HUES48 (cell line): Measurements from ENCODE around the gene CARD6.
"Not testable (repeated sequence)": the region's sequence is repeated elsewhere in the genome, so short reads cannot be mapped to it uniquely, and the experiment has no call there.

Experiments
- H3K27ac ChIP-seq: one replicate; pipeline ENCODE4 v1.7.0; 2013; ENCODE audit warnings: low read depth, low read length, inconsistent platforms
- H3K27me3 ChIP-seq: 2 replicates; pipeline ENCODE4 v1.6.1; 2013; ENCODE audit warnings: mild to moderate bottlenecking, low read length; ENCODE audit not compliant: control insufficient read depth, insufficient read depth
- H3K36me3 ChIP-seq: 2 replicates; pipeline ENCODE4 v1.6.1; 2013; ENCODE audit warnings: low read length; ENCODE audit not compliant: control insufficient read depth, insufficient read depth
- H3K4me1 ChIP-seq: 2 replicates; pipeline ENCODE4 v1.6.1; 2013; ENCODE audit warnings: mild to moderate bottlenecking, low read length; ENCODE audit not compliant: control insufficient read depth, insufficient read depth
- H3K4me3 ChIP-seq: 2 replicates; pipeline ENCODE4 v1.5.1; 2013; ENCODE audit warnings: mild to moderate bottlenecking, low read depth, low read length
- H3K9ac ChIP-seq: 2 replicates; pipeline ENCODE4 v1.6.1; 2013; ENCODE audit warnings: mild to moderate bottlenecking, low read depth, low read length, moderate library complexity
- H3K9me3 ChIP-seq: 2 replicates; pipeline ENCODE4 v1.6.1; 2013; ENCODE audit warnings: low read length; ENCODE audit not compliant: control insufficient read depth, insufficient read depth

CARD6 gene

GRCh38 chr5:40879163-40879942 lies 38.2 kb downstream of the CARD6 start:
- H3K4me3 ChIP-seq = no peak overlapping the region

GRCh38 chr5:40882291-40882690 lies 41.1 kb downstream of the CARD6 start:
- H3K9me3 ChIP-seq = peaks cover 24% of the 10 kb centered on the region
- no peak overlapping the region for H3K27ac ChIP-seq
- no peaks in the 10 kb centered on the region for H3K27me3 ChIP-seq
- H3K4me3 ChIP-seq = no peak overlapping the region
- no peaks in the 10 kb centered on the region for H3K36me3 ChIP-seq
- no peak overlapping the region for H3K9ac ChIP-seq
- no peaks in the 10 kb centered on the region for H3K4me1 ChIP-seq

More at GRCh38 chr5:40879163-40879942, 38.2 kb downstream of the CARD6 start:
- Histone ChIP-seq H3K36me3 (no peaks in the 10 kb centered on the region), H3K27ac (no peak overlapping the region), H3K9ac (no peak overlapping the region), H3K9me3 (peaks cover 24% of the 10 kb centered on the region), H3K4me1 (no peaks in the 10 kb centered on the region), H3K27me3 (no peaks in the 10 kb centered on the region)

DNA sequence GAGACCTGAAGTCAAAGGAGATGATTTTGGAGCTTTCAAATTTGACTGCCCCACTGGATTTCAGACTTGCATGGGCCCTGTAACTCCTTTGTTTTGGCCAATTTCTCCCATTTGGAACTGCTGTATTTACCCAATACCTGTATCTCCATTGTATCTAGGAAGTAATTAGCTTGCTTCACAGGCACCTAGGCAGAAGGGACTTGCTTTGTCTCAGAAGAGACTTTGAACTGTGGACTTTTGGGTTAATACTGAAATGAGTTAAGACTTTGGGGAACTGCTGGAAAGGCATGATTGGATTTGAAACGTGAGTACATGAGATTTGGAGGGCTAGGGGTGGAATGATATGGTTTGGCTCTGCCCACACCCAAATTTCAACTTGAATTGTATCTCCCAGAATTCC lies 41.9 kb downstream of the CARD6 start:
- not testable (repeated sequence) for H3K9ac ChIP-seq, H3K4me1 ChIP-seq, H3K36me3 ChIP-seq, H3K27me3 ChIP-seq, H3K27ac ChIP-seq, H3K4me3 ChIP-seq
- peaks cover 19% of the 10 kb centered on the region for H3K9me3 ChIP-seq

GRCh38 chr5:40895440-40896425 lies 54.6 kb downstream of the CARD6 start:
- not testable (repeated sequence) for H3K9me3 ChIP-seq, H3K36me3 ChIP-seq, H3K27ac ChIP-seq, H3K9ac ChIP-seq, H3K27me3 ChIP-seq
- Histone ChIP-seq H3K4me3 (peak overlapping the region; percentile 39; the same call in 1 of the 2 replicates), H3K4me1 (peaks cover 11% of the 10 kb centered on the region; the same call in 1 of the 2 replicates)

DNA sequence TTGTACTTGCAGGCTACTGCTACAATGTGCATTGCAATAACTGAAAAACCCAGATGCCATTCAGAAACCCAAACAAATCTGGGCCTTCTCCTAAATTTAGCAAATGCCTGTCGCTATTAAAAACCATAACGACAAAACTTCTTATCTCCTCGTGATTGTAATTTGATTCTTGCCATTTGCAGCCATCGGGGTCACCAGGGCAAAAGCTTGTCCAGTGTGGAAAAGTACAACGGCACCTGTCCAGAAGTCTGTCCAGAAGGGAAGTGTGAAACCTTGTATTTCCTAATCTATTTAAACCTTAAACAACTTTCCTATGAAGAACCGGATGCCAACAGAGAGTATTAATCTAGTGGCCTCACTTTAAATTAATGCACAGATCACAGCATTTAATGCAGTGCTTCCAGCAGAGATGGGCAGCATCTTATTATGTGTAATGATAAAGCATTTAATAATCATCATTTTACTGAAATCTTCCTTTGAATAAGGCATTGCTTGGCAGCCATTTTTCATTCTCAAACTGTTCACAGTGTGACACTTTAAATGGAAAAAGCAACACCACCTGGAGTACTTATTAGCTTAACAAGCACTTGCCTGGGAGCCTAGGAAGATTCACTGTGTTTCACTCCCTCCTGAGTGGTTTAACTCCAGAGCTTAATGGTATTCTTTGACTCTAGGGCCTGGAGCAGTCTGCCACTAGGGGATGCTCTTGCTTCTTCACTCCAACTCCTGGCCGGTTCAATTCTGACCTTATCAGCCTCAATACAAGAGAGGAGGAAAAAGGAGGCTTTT lies 63.2 kb downstream of the CARD6 start:
- H3K27me3 ChIP-seq = no peaks in the 10 kb centered on the region
- H3K4me3 ChIP-seq = no peak overlapping the region
- no peak overlapping the region for H3K27ac ChIP-seq
- H3K9ac ChIP-seq = no peak overlapping the region
- H3K9me3 ChIP-seq = no peaks in the 10 kb centered on the region
- peaks cover 14% of the 10 kb centered on the region for H3K4me1 ChIP-seq
- no peaks in the 10 kb centered on the region for H3K36me3 ChIP-seq

DNA sequence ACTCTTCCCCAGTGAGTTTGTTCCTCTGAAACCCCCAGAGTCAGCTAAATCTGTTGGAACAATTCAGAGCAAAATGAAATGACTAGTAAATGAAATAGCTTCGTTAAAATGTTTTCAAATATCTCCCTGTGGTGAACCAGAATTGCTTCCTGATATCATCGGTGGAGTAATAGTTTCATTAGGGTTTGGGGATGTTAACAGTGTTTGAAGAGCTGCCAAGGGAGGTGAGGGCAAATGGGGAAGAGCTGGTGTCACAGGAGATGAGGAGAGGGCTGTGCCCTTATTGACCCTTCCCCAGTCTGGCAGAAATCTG lies 63.8 kb downstream of the CARD6 start:
- no peaks in the 10 kb centered on the region for H3K9me3 ChIP-seq
- H3K36me3 ChIP-seq = no peaks in the 10 kb centered on the region
- peaks cover 16% of the 10 kb centered on the region for H3K4me1 ChIP-seq
- H3K9ac ChIP-seq = no peak overlapping the region
- H3K27ac ChIP-seq = no peak overlapping the region
- no peaks in the 10 kb centered on the region for H3K27me3 ChIP-seq
- H3K4me3 ChIP-seq = no peak overlapping the region

DNA sequence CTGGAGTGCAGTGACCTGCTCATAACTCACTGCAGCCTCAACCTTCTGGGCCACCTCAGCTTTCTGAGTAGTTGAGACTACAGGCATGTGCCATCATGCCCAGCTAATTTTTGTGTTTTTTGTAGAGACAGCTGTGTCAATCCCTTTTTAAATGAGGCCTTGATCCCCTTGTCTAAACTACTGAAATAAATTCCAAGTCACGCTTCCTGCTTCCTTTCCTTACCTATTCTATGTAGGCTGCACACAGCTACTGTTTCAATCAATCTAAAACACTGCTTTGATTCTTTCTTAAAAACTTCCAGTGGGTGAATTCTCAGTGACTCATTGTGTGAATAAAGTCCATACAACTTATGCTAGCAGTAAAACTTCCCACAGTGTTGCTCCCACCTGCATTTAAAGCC lies 65.2 kb downstream of the CARD6 start:
- Histone ChIP-seq H3K9ac (no peak overlapping the region), H3K9me3 (no peaks in the 10 kb centered on the region), H3K4me1 (peaks cover 16% of the 10 kb centered on the region), H3K36me3 (no peaks in the 10 kb centered on the region), H3K27ac (no peak overlapping the region), H3K4me3 (no peak overlapping the region), H3K27me3 (no peaks in the 10 kb centered on the region)

- Histone ChIP-seq H3K4me3 (no peak within 1 kb of the TSS), H3K27me3 (no peaks in the 10 kb centered on the region), H3K4me1 (peaks cover 13% of the 10 kb centered on the region), H3K9ac (no peak within 1 kb of the TSS), H3K36me3 (no peaks in the 10 kb centered on the region), H3K27ac (no peak within 1 kb of the TSS), H3K9me3 (no peaks in the 10 kb centered on the region)
Observed at GRCh38 chr5:40909264-40909663, 68.1 kb downstream of the CARD6 start, which contains the start of gene C7. C7 (plus strand) TSS chr5:40909497; CDS start chr5:40909611, 114 bp downstream.

- Histone ChIP-seq H3K4me1 (peaks cover 12% of the 10 kb centered on the region), H3K36me3 (no peaks in the 10 kb centered on the region), H3K27ac (no peak overlapping the region), H3K9ac (no peak overlapping the region), H3K4me3 (no peak overlapping the region), H3K9me3 (no peaks in the 10 kb centered on the region), H3K27me3 (no peaks in the 10 kb centered on the region)
Observed at GRCh38 chr5:40909723-40910122, 68.6 kb downstream of the CARD6 start.
